T-helper 22 cell (primary cell): ENCODE results near the gene OR10A2.
"Not testable (repeated sequence)": the region's sequence is repeated elsewhere in the genome, so short reads cannot be mapped to it uniquely, and the experiment has no call there.

Experiments used
- DNase-seq: peaks from one replicate; pipeline ENCODE4 v3.0.0-alpha.2; 2020; ENCODE audit warnings: low read depth

OR10A2 gene, protein sequence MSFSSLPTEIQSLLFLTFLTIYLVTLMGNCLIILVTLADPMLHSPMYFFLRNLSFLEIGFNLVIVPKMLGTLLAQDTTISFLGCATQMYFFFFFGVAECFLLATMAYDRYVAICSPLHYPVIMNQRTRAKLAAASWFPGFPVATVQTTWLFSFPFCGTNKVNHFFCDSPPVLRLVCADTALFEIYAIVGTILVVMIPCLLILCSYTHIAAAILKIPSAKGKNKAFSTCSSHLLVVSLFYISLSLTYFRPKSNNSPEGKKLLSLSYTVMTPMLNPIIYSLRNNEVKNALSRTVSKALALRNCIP

DNA sequence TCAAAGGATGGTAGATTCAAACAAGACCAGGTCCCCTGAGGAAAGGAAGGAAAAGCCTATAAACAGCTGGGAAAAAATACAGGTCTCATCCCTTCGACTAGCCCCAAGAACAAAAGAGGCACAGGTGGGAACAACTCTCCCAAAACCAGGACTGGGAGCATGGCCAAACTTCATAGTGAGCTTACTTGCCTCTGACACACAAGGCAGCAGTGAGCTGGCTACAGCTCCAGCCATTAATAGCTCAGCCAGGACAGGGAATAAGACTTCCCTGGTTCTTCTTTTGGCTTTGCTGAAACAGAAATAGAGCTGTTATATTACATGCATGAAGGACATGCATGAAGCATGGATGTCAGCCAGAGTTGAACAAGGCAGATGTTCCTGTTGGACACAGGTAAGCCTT lies at the start of gene OR10A2:
OR10A2 (plus strand) TSS at position 97 of the 400 bp plus-strand sequence. CDS start 6,698 bp downstream, outside the sequence.
- no peak for DNase-seq

DNA sequence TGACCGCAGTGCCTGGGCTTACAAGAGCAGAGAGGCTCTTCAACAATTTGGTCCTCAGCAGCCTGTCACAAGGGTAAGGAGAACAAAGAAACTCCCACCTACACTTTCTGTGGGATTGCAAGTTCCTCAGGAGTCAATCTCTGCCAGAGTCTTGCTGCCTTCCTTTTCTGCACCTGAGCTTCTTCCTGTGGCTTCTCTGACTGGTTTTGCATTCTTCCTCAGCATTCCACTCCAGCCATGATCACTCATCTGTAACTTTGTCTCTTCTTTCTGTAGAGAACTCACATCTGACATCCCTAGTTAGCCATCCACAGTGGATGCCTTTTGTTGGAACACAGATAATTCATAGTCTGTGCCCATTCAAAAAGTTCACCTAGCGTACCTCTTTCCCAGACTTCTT lies 49.2 kb upstream of the OR10A2 start:
- no peak for DNase-seq

DNA sequence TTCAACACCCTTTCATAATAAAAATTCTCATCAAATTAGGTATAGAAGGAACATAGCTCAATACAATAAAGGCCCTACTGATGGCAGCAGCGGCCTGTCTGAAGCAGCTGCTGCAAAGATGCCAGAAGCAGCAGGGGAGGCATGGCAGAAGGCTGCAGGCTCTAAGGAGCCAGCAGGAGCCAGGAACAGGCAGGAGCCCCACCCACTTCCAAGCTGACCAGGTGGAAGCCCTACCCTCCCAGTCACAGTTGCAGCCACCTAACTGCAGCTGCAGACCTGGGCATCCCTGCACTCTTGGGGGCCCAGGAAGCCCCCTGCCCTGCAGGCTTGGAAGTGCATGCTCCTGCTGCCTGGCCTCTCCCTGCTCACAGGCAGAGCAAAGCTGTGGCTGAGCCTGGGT lies 45.2 kb upstream of the OR10A2 start:
- DNase-seq = no peak

DNA sequence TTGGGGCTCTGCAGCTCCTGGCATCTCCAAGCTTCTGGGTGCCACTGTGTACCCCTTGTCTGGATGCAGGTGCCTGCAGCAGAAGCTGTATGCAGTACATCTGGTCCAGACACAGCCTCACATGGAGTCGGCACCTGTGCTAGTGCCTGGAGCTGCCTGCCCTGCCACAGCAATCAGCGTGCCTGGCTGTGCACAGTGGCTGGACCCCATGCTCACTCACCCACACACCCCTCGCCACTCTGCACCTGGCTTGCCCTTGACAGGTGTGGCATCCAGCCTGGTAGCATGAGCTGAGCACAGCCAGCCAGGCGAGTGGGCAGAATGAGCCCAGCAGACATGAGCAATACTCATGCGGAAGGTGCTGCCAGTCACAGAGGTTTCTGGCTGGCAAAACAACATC lies 43.9 kb upstream of the OR10A2 start:
- no peak for DNase-seq

DNA sequence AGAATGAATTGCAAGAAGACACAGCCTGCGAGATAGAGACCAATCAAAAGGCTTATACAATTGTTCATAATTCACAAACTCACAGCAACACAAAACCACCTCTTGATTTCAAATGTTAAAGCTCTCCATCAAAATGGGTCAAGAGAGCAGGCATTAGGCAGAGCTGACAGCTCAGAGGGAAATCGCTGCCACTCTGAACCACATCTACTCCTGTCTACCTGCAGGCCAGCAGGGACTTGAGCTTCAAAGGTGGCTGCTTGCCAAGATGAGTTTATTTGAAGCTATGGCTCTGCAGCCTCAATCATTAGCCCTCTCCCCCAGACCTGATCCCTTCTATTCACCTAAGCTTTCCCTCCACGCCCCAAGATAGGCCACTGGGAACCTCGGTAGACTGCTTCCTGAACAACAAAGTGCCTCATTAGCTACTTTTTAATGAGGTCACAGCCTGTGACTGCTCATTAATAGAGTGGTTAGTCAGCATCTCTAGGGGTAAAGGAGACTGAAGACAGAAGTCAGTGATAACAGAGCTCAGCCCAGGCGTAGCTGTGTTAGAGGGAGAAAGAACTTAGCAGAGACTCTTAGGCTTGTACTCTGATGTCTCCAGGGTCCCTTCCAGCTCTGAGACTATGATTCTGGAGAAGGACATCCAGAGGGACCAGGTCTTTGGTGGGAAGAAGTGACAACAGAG lies 38.6 kb upstream of the OR10A2 start:
- no peak for DNase-seq

DNA sequence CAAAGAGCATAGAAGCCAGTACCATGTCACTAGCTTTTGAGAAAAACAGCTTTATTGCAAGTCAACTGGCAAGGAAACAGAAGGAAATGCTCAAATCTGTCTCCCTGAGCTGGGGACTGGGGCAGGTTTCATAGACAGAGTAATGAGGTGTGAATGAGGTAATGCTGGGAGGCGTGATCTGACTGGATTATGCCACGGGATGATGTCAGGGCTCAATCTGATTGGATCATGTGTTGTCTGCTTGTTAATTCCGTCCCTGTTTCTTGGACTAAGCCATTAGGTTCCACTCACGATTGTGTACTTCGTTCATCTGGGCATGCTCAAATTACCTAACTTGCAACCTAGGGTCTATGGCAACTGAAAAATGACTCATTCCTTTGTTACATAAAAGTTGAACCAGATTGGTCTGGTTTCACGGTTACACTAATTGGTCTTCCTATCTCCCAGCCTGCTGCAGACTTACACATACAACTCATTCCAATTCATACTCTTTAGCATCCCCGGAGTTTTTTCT lies 37.6 kb upstream of the OR10A2 start:
- DNase-seq = no peak

DNA sequence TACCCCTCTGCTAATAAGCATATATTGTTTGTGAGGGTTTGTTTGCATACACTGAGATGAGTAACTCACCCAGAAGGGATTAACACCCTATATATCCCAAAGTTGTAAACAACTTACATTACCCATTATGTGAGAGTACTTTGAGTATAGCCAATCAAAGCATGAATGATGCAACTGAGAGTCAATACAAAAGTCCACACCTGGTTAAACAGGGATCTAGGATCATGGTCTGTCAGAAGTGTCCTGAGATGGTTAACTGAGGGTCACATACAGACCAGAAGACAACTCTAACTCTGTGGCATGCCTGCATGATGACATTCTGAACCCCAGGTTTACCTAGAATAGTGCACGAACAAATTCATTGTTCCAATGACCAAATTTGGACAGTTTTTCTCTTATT lies 34.8 kb upstream of the OR10A2 start:
- DNase-seq = no peak

DNA sequence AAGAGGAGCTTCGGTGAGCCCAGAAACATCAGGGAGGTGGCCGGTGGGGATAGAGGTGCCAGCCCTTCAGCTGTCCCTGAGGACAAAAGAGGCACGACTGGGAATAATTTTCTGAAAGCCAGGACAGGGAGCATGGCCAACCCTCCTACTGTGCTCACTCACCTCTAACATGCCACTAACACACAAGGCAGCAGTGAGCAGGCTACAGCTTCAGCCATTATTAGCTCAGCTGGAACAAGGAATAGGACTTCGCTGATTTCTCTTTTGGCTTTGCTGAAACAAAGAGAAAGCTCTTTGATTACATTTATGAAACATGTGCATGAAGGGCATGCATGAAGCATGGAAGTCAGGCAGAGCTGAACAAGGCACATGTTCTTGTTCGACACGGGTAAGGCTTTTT lies 29.5 kb upstream of the OR10A2 start:
- no peak for DNase-seq

DNA sequence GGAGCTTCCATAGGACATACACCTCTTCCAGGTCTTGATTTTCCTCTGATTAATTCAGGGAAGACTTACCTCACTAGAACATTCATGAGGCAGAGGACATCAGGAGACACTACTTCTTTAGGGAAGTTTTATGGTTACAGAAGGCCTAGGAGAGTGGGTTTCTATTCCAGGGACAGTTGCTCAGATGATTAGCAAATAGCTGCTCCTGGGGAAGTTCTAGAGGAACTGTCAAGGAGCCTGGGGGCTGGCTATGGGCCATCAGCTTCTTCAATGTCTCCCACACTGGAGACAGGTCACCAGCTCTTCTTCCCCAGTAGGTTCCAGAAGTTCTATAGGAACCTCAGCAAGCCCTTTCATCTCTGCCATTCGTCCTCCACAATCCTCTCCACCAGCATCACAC lies 28.8 kb upstream of the OR10A2 start:
- no peak for DNase-seq

DNA sequence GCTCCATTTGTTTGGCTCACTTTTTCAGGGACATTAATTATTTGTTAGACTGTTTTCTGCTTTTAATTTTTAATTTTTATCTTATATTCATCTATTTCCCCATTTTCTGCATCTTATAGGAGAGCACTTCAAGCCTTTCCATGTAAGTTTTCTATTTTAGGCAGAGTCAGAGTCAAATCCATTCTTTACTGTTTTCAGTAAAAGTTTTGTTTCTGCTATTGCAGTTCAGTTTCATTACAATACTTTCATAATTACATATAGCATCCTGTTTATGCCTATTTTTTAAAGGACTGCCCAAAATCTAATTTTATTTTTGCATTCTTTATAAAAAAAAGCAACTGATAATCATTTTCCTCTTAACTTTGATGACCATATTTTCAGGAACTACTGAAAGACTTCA lies 21.2 kb upstream of the OR10A2 start:
- no peak for DNase-seq

DNA sequence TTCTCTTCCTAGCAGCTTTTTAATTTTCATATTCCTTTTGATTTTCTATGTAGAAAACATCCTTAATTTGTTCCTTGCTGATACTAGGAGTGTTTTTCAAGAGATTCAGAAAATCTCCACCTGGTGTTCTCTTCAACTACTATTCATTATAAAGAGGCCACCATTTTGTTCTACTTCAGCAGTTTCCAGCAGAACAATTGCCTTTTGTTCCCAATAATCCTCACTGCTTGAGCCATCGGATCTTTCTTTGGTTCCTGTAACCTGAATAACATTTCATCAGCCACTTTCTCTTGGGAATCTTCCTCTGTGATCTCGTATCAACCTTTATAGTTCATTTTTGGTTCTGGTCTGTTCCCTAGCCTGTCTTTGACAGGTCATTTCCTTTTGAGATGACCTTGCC lies 19.2 kb upstream of the OR10A2 start:
- DNase-seq = no peak

DNA sequence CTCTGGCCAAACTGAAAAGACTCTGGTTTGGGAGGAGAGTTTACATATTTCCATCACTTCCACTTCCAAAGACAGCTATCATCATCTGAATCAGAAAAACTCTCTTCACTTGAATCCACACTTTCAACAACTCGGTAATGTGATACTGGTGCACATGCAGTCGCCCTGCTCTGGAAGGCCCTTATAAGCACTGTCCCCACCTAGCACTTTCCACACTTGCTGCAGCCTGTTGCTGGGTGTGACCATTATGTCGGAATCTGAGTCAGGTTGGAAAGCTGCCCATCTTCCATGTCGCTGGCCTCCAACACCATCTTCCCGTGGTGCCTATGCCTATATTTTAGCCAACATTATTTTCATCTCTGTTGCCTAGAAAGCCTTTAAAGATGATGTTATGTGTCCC lies 18.5 kb upstream of the OR10A2 start:
- no peak for DNase-seq

DNA sequence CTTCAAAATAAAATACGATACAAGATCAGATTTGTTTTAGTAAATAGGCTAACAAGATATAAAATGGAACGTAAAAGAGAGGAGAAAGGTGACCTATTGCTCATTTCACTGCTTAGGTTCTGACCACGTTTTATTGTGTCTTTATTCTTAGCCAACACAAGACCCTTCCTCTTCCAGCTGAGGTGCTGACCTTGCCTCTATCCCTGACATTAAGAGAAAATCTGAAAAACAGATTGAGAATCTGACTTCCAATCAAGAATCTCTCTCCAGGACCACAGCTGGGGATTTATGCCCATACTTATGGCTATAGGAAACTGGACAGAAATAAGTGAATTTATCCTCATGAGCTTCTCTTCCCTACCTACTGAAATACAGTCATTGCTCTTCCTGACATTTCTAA lies 17.5 kb upstream of the OR10A2 start, which contains the start of gene OR10A5:
OR10A5 (plus strand) TSS at position 301 of the 400 bp plus-strand sequence; CDS start at position 301, 0 bp downstream.
- no peak for DNase-seq

DNA sequence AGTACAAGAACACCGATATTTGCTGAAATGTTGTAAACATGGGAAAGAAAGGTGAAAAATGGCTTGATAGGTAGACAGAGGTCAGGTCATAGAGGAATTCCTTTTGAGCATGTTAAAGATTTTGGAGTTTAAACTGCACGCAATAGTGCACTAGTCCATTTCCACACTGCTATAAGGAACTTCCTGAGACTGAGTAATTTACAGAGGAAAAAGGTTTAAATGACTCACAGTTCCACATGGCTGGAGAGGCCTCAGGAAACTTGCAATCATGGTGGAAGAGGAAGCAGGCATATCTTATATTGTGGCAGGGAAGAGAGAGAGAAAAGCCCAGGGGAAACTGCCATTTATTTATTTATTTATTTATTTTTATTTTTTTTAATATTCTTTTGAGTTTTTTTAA lies 12.3 kb upstream of the OR10A2 start:
- no peak for DNase-seq

DNA sequence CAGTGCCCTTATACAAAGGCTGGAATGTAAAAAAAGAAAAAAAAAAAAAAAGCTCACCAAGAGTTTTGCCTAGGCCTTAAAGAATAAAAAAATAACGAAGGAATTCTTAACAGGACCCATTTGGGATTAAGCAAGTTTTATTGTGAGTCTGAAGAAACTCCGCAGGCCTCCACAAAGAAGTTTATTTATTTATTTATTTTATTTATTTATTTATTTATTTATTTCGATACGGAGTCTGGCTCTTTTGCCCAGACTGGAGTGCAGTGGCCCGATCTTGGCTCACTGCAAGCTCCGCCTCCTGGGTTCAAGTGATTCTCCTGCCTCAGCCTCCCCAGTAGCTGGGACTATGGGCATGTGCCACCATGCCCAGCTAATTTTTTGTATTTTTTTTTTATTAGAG lies 8.1 kb upstream of the OR10A2 start:
- DNase-seq = not testable (repeated sequence)

DNA sequence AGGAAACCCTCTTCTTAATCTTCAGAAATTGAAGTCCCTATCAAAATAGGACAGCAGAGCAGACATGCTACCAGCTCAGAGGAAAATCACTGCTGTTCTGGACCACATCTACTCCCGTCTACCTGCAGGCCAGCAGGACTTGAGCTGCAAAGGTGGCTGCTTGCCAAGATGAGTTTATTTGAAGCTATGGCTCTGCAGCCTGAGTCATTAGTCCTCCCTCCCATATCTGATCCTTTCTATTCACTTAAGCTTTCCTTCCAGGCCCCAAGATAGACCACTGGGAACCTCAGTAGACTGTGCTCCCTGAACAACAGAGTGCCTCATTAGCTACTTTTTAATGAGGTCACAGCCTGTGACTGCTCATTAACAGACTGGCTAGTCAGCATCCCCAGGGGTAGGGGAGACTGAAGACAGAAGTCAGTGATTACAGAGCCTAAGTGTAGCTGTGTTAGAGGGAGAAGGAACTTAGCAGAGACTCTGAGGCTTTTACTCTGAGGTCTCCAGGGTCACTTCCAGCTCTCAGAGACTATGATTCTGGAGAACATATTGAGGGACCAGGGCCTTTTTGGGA lies 6.8 kb upstream of the OR10A2 start:
- no peak for DNase-seq

DNA sequence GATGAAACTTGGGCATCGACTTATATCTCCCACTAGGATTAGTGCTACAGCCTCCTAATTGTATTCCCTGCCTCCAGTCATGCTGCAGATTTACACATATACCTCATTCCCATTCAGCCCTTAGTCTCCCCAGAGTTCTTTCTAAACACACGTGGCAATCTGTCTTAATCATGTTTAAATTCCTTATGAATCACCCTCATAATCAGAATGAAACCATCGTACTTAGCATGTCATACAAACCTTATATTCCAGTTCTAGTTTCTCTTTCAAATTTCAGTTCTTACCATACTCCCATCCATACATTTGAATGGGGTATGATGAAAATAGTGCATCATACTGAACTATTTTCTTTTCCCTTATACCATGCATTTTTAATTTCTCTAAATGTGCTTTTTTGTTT lies 6.0 kb upstream of the OR10A2 start:
- no peak for DNase-seq

DNA sequence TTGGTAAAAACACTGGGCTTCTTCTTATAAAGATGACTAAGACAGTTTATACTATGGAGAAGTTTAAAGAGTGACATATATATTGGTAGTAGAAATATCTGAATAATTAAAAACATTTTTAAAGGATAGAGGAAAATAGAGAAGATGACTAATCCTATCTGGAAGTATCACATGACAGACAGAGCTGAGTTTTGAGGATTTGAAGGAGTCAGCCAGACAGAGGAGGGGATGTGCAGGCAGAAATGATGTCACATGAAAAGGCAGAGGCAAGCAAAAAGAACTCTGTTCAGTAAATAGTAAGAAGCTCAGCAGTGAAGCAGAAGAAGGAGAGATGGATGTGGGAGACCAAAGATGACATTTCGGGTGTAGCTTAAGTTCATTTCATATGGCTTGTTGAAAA lies 1.6 kb downstream of the OR10A2 start:
- no peak for DNase-seq

DNA sequence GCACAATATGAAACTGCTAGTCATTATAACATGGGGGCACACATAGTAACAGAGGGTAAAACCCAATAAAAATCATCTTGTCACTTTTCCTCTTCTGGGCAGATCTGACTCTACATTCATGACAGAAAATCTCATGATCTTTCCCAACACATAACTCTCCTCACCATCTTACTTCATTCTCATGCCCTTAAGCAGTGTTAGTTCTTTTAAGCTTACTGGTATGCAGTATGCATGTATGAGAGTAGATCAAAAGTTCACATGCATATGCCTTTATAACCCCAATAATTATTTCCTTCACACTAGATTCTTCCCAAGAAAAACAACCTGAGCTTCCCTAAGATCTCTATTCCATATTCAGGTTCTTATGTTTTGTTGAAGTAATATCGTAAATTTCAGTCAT lies 8.4 kb downstream of the OR10A2 start:
- DNase-seq = no peak

DNA sequence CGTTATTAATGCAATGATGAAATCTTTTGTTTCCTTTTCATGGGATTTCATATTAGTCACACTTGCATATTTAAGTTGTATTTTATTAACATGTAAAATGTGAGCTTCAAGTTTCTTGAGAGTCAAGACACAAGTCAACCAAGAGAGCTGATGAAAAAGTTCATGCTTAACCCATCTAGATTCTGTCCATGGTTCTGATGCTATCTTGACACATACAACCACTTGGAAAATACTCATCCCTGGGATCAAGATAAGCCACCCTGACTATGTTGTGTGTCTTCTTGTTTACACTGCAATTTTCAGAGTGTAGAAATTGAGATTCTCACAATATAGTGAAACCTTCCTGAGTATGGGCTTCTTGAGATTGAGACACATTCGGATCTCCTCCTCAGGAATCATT lies 12.9 kb downstream of the OR10A2 start:
- no peak for DNase-seq

DNA sequence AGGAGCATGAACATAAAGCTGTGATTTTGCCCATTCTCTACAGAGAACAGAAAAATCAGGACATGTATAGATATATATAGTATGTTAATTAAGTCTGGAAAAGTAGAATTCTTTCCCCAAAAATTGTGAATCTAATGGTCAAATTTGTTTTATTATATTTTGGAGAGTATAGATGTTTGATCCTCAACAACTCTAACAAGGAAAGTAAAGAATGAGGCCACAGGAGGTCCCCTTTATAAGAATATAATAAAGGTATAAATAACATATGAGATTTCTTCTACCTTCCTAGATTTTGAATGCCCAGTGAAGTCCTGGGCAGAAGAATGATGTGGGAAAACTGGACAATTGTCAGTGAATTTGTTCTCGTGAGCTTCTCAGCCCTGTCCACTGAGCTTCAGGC lies 13.5 kb downstream of the OR10A2 start, which contains the start of gene OR10A4:
OR10A4 (plus strand) TSS at position 301 of the 400 bp plus-strand sequence; CDS start at position 324, 23 bp downstream.
- no peak for DNase-seq

DNA sequence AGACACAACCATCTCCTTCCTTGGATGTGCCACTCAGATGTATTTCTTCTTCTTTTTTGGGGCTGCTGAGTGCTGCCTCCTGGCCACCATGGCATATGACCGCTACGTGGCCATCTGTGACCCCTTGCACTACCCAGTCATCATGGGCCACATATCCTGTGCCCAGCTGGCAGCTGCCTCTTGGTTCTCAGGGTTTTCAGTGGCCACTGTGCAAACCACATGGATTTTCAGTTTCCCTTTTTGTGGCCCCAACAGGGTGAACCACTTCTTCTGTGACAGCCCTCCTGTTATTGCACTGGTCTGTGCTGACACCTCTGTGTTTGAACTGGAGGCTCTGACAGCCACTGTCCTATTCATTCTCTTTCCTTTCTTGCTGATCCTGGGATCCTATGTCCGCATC lies 14.1 kb downstream of the OR10A2 start:
- no peak for DNase-seq

DNA sequence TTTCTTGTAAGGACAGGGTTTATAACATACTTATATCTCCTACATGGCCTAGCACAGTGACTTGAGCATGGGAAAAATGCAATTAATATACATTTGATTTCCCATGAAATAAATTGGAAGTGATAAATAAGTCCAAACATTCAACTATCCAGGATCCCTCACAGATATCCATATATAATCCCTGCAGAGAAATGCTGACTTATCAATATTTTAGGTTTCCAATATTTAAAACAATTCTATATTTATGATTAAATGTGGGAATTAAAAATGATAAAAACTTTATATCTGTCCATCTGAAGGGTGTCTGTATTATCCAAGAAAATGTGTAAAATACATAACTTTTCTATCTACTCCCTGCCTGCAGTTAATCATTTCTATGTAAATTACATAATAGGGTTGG lies 19.9 kb downstream of the OR10A2 start:
- DNase-seq = no peak
